IMR-90 (cell line): Measurements from ENCODE around the gene MAN2A1. TPM values are rescaled to one million over a fixed set of nuclear protein-coding genes. Genes with fewer than 3 reads are reported as not detected.
A peak's percentile ranks its signal among the peaks of the same experiment; 100 is the strongest.

Source experiments
- ATAC-seq: fragments of 200-7000 bp; cut with Tn5 transposase; 2 replicates; pipeline ENCODE4 v1.9.1; 2020; ENCODE audit warnings: low read depth, mild to moderate bottlenecking, moderate library complexity
- BruUV-seq: library from RNA; stranded (reverse); fragments of 400-500 nt; replicated peaks from 2 replicates; lab custom pipeline; 2021; lab: Mats Ljungman, UMichigan
- CTCF ChIA-PET: fragments of 300-600 bp; formaldehyde crosslinking; extraction: SDS; loops from one replicate; lab custom pipeline; 2021; ENCODE audit warnings: antibody characterized with exemption; lab: Yijun Ruan, JAX
- POLR2A ChIA-PET: fragments of 300-600 bp; sonication (Branson Sonifier 250); formaldehyde crosslinking; loops from one replicate; lab custom pipeline; 2022; ENCODE audit warnings: antibody characterized with exemption; ENCODE audit not compliant: unreplicated experiment; lab: Charles Lee
- DNase-seq: peaks from one replicate; pipeline ENCODE4 v3.0.0; 2013
- H2AFZ ChIP-seq: replicated peaks from 2 replicates; pipeline ENCODE3; 2013; ENCODE audit warnings: low read length, mild to moderate bottlenecking; ENCODE audit not compliant: poor library complexity
- H2AK5ac ChIP-seq: 2 replicates; pipeline ENCODE4 v1.6.1; 2013; ENCODE audit warnings: low read depth, low read length, inconsistent platforms
- H2AK9ac ChIP-seq: replicated peaks from 2 replicates; pipeline ENCODE3; 2013; ENCODE audit warnings: mild to moderate bottlenecking, low read depth, low read length, moderate library complexity; ENCODE audit not compliant: poor library complexity
- H2BK120ac ChIP-seq: 2 replicates; pipeline ENCODE4 v1.6.1; 2013; ENCODE audit warnings: low read depth, low read length, inconsistent platforms
- H2BK15ac ChIP-seq: 3 replicates; pipeline ENCODE4 v1.6.1; 2013; ENCODE audit warnings: low read depth, low read length, inconsistent platforms
- H2BK20ac ChIP-seq: 2 replicates; pipeline ENCODE4 v1.6.1; 2013; ENCODE audit warnings: low read depth, mild to moderate bottlenecking, inconsistent platforms, low read length, moderate library complexity
- H2BK5ac ChIP-seq: 2 replicates; pipeline ENCODE4 v1.6.1; 2013; ENCODE audit warnings: mild to moderate bottlenecking, low read depth, low read length, inconsistent platforms; ENCODE audit not compliant: poor library complexity, severe bottlenecking
- H3K14ac ChIP-seq: replicated peaks from 2 replicates; pipeline ENCODE4 v1.6.1; 2013; ENCODE audit warnings: low read depth, low read length, inconsistent platforms
- H3K18ac ChIP-seq: 2 replicates; pipeline ENCODE4 v1.6.1; 2013; ENCODE audit warnings: low read depth, low read length, control low read depth
- H3K23ac ChIP-seq: 2 replicates; pipeline ENCODE4 v1.6.1; 2013; ENCODE audit warnings: low read depth, low read length, inconsistent platforms
- H3K27ac ChIP-seq: 2 replicates; pipeline ENCODE4 v1.5.1; 2013; ENCODE audit warnings: mild to moderate bottlenecking, control low read depth, low read length; ENCODE audit not compliant: insufficient read depth
- H3K27me3 ChIP-seq: 2 replicates; pipeline ENCODE4 v1.6.1; 2013; ENCODE audit warnings: low read length; ENCODE audit not compliant: control insufficient read depth, insufficient read depth
- H3K36me3 ChIP-seq: 2 replicates; pipeline ENCODE4 v1.6.1; 2013; ENCODE audit warnings: low read length, mixed read lengths; ENCODE audit not compliant: control insufficient read depth, insufficient read depth
- H3K4ac ChIP-seq: 2 replicates; pipeline ENCODE4 v1.6.1; 2013; ENCODE audit warnings: low read depth, low read length, inconsistent platforms
- H3K4me1 ChIP-seq: 2 replicates; pipeline ENCODE4 v1.6.1; 2013; ENCODE audit warnings: low read length, mixed read lengths; ENCODE audit not compliant: control insufficient read depth, insufficient read depth
- H3K4me2 ChIP-seq: 2 replicates; pipeline ENCODE4 v1.6.1; 2013; ENCODE audit warnings: low read depth, mild to moderate bottlenecking, control low read depth, low read length, moderate library complexity
- H3K4me3 ChIP-seq: 2 replicates; pipeline ENCODE4 v1.5.1; 2013; ENCODE audit warnings: low read depth, mild to moderate bottlenecking, control low read depth, low read length, moderate library complexity; ENCODE audit not compliant: insufficient read depth
- H3K56ac ChIP-seq: 2 replicates; pipeline ENCODE4 v1.6.1; 2013; ENCODE audit warnings: low read length, inconsistent platforms; ENCODE audit not compliant: insufficient read depth; ENCODE audit errors: extremely low read depth
- H3K79me1 ChIP-seq, 2 experiments: 2 replicates each; pipeline ENCODE4 v1.6.1; 2013; ENCODE audit warnings: low read length in 2 of 2, inconsistent platforms in 1 of 2, low read depth in 1 of 2
- H3K9ac ChIP-seq: 2 replicates; pipeline ENCODE4 v1.6.1; 2013; ENCODE audit warnings: low read depth, low read length, control low read depth
- H3K9me1 ChIP-seq: 2 replicates; pipeline ENCODE4 v1.6.1; 2013; ENCODE audit warnings: low read length, inconsistent platforms; ENCODE audit not compliant: insufficient read depth
- H3K9me3 ChIP-seq: 2 replicates; pipeline ENCODE4 v1.6.1; 2013; ENCODE audit warnings: low read length; ENCODE audit not compliant: control insufficient read depth, insufficient read depth
- H4K20me1 ChIP-seq: 2 replicates; pipeline ENCODE4 v1.6.1; 2013; ENCODE audit warnings: low read length, inconsistent platforms; ENCODE audit not compliant: insufficient read depth
- H4K5ac ChIP-seq: 2 replicates; pipeline ENCODE4 v1.6.1; 2013; ENCODE audit warnings: mild to moderate bottlenecking, low read depth, low read length, control low read depth
- H4K8ac ChIP-seq, 2 experiments: 2 replicates each; pipeline ENCODE4 v1.6.1; 2013; ENCODE audit warnings: low read depth in 2 of 2, low read length in 2 of 2, control low read depth in 1 of 2, inconsistent platforms in 1 of 2
- H4K91ac ChIP-seq: 2 replicates; pipeline ENCODE4 v1.6.1; 2013; ENCODE audit warnings: low read depth, low read length, inconsistent platforms; ENCODE audit not compliant: insufficient read depth
- CTCF ChIP-seq: conservative IDR thresholded peaks from 2 replicates; pipeline ENCODE4 v1.5.1; 2012; ENCODE audit warnings: mild to moderate bottlenecking, low read depth, low read length, improper control_type of control experiment
- ELK1 ChIP-seq: fragments of 150-350 bp; IDR thresholded peaks from 2 replicates; pipeline ENCODE4 v1.6.1; 2016; ENCODE audit warnings: low read depth, mild to moderate bottlenecking, low read length, moderate library complexity, borderline replicate concordance
- FOS ChIP-seq: fragments of 150-350 bp; IDR thresholded peaks from 2 replicates; pipeline ENCODE4 v1.6.1; 2016; ENCODE audit warnings: low read depth, low read length
- MXI1 ChIP-seq: IDR thresholded peaks from 2 replicates; pipeline ENCODE4 v1.6.1; 2012; ENCODE audit warnings: low read depth, mild to moderate bottlenecking, low read length, moderate library complexity, borderline replicate concordance
- RCOR1 ChIP-seq: IDR thresholded peaks from 2 replicates; pipeline ENCODE4 v1.6.1; 2012; ENCODE audit warnings: mild to moderate bottlenecking, low read length, improper control_type of control experiment; ENCODE audit not compliant: insufficient replicate concordance
- RFX5 ChIP-seq: IDR thresholded peaks from 2 replicates; pipeline ENCODE4 v1.8.0; 2012; ENCODE audit warnings: low read depth, mild to moderate bottlenecking, low read length, moderate library complexity
- WGBS, 2 experiments: methylation state at CpG; one replicate each; pipeline versions ENCODE4 v1.1.5 to v1.1.7; 2013; ENCODE audit warnings: missing lambda C conversion rate in 2 of 2; ENCODE audit not compliant: insufficient read length in 1 of 2; ENCODE audit errors: extremely low coverage in 2 of 2; 5-methylcytosine and 5-hydroxymethylcytosine counted together
- dilution Hi-C: fragments of 300-500 bp; cut with HindIII; formaldehyde crosslinking; loops from one replicate; pipeline ENCODE4 v1.14.3; 2018; ENCODE audit warnings: low sequenced_read_pairs; ENCODE audit not compliant: unreplicated experiment
- in situ Hi-C: fragments of 300-500 bp; cut with MboI; formaldehyde crosslinking; loops from 3 replicates; pipeline ENCODE4 v1.14.3; 2019; ENCODE audit warnings: low sequenced_read_pairs, inconsistent platforms, mixed read lengths
- intact Hi-C: fragments of 100-400 bp; cut with micrococcal nuclease; formaldehyde crosslinking; loops from 2 replicates; pipeline ENCODE4 v1.10.0; 2022
- polyA plus RNA-seq, 3 experiments: library from polyadenylated mRNA; depleted of rRNA; stranded (reverse); fragments of >200 nt; gene quantifications; 2 replicates each; pipeline ENCODE4 v1.2.3, GENCODE V29; 2012; ENCODE audit warnings: low replicate concordance in 1 of 3
- total RNA-seq: library from RNA; depleted of rRNA; stranded (reverse); fragments of >200 nt; gene quantifications from 2 replicates; pipeline ENCODE4 v1.2.3, GENCODE V29; 2012

Gene MAN2A1
- total and polyA plus RNA-seq, 2 of the 4 experiments (the other 2 are of a cell fraction): 16.4 to 29.6 TPM

DNA sequence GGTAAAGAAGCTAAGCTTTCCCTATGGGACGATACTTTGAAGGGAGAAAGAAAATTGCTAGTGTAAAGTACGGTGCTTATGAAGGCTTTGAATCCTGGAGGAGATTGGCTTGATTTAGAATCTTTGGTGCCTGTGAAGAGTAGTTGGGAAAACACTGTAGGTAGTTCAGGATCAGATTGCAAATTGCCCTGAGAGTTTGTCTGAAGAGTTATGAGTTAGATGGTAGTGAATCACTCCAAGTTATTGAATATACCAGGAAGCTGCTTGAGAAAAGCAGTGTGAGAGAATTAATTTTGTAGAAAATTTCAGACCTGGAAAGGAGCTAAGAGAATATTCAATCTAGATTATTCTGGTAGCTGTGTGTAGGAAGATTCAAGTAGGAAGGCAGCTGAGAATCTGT lies 11.5 kb downstream of the MAN2A1 start:
- Histone ChIP-seq H2AK9ac (no peak overlapping the region), H3K4ac (no peak overlapping the region), H2BK15ac (no peak overlapping the region), H3K79me1 (peaks cover 32 to 55% of the 10 kb centered on the region in 2 experiments), H2AFZ (no peak overlapping the region), H2AK5ac (no peak overlapping the region), H2BK5ac (no peak overlapping the region), H2BK120ac (no peak overlapping the region), H3K4me2 (no peak overlapping the region), H3K4me1 (peaks cover 3% of the 10 kb centered on the region), H3K4me3 (no peak overlapping the region), H4K8ac (no peak overlapping the region), H4K91ac (no peak overlapping the region), H3K27ac (no peak overlapping the region), H2BK20ac (no peak overlapping the region), H4K5ac (no peak overlapping the region), H3K27me3 (no peaks in the 10 kb centered on the region), H3K9me1 (peaks cover 9% of the 10 kb centered on the region), H3K9ac (no peak overlapping the region; the same call in 1 of the 2 replicates), H3K18ac (no peak overlapping the region), H3K9me3 (no peaks in the 10 kb centered on the region), H3K56ac (no peak overlapping the region), H3K14ac (no peak overlapping the region), H3K36me3 (no peaks in the 10 kb centered on the region; the same call in 1 of the 2 replicates), H4K20me1 (peaks cover 26% of the 10 kb centered on the region), H3K23ac (no peak overlapping the region)
- dilution Hi-C loops (no loop called here), in situ Hi-C loops (no loop called here), intact Hi-C loops (no loop called here)
- DNase-seq (peak; percentile 45), ATAC-seq (peak; percentile 44)
- ChIA-PET POLR2A (no interaction called here), CTCF (interaction anchor here (0.8 kb wide), 1 partner anchor 10 kb away, joined by 4 read pairs; no protein-coding TSS in a partner anchor)
- TF ChIP-seq CTCF: no peak
- TF ChIP-seq MXI1: no peak
- TF ChIP-seq ELK1: no peak
- TF ChIP-seq RFX5: no peak
- TF ChIP-seq RCOR1: no peak
- no peak for TF ChIP-seq FOS
- BruUV-seq: no TSS peak
- 100% methylated on average over 2 of the region's 2 CpGs; no CpG with 5 or more reads in 1 of the 2 experiments for WGBS, 2 experiments
